Spleen (tissue), 11 donors: ENCODE results near the gene GTSF1L. TPM values are rescaled to one million over a fixed set of nuclear protein-coding genes. Genes with fewer than 3 reads are reported as not detected.

ENCODE experiments used
- DNase-seq: peaks from one replicate; pipeline ENCODE4 v3.0.0-alpha.2; 2020
- H3K27ac ChIP-seq, 8 donors: fragments of 200-600 bp; sonication (generic) in 7 of 8; 1 replicate in 4 of 8; 2 replicates in 4 of 8; pipeline versions ENCODE4 v1.5.0 to v1.8.0; 2016 to 2021; ENCODE audit warnings: inconsistent platforms in 4 of 8, mild to moderate bottlenecking in 4 of 8, moderate library complexity in 1 of 8
- H3K27me3 ChIP-seq, 7 donors: fragments of 200-600 bp; sonication (generic) in 6 of 7; replicated peaks in 1 of 7; 1 replicate in 4 of 7; 2 replicates in 3 of 7; pipeline versions ENCODE4 v1.5.0 to v1.8.0; 2016 to 2021; ENCODE audit warnings: inconsistent platforms in 3 of 7, mild to moderate bottlenecking in 1 of 7
- H3K36me3 ChIP-seq, 6 donors: fragments of 200-600 bp; sonication (generic) in 5 of 6; 1 replicate in 4 of 6; 2 replicates in 2 of 6; pipeline versions ENCODE4 v1.5.0 to v1.8.0; 2016 to 2021; ENCODE audit warnings: inconsistent platforms in 2 of 6
- H3K4me1 ChIP-seq, 6 donors: fragments of 200-600 bp; sonication (generic) in 5 of 6; 1 replicate in 3 of 6; 2 replicates in 3 of 6; pipeline versions ENCODE4 v1.5.0 to v1.8.0; 2016 to 2021; ENCODE audit warnings: inconsistent platforms in 3 of 6
- H3K4me3 ChIP-seq, 8 donors: fragments of 200-600 bp; sonication (generic) in 7 of 8; 1 replicate in 4 of 8; 2 replicates in 4 of 8; pipeline versions ENCODE4 v1.5.0 to v1.8.0; 2016 to 2021; ENCODE audit warnings: inconsistent platforms in 4 of 8, mild to moderate bottlenecking in 4 of 8, moderate library complexity in 2 of 8
- H3K9me3 ChIP-seq, 8 donors: fragments of 200-600 bp; sonication (generic) in 7 of 8; 1 replicate in 4 of 8; 2 replicates in 4 of 8; pipeline versions ENCODE4 v1.5.0 to v1.8.0; 2016 to 2021; ENCODE audit warnings: inconsistent platforms in 4 of 8
- CTCF ChIP-seq, 11 experiments: fragments of 200-600 bp in 7 of 11; fragments of 450-650 bp in 4 of 11; sonication (generic) in 4 of 11; IDR thresholded peaks in 8 of 11; conservative IDR thresholded peaks in 3 of 11; 1 replicate in 7 of 11; 2 replicates in 4 of 11; pipeline versions ENCODE4 v1.4.0 to v1.8.0; 2016 to 2021; ENCODE audit warnings: antibody characterized with exemption in 11 of 11, inconsistent platforms in 4 of 11, mild to moderate bottlenecking in 1 of 11
- POLR2A ChIP-seq, 3 donors: fragments of 450-650 bp; IDR thresholded peaks; one replicate each; pipeline ENCODE4 v1.5.1; 2017; ENCODE audit warnings: antibody characterized with exemption in 3 of 3, mild to moderate bottlenecking in 1 of 3
- POLR2AphosphoS5 ChIP-seq, 3 donors: sonication (generic); formaldehyde crosslinking; IDR thresholded peaks; one replicate each; pipeline ENCODE4 v1.5.1; 2017; ENCODE audit warnings: antibody characterized with exemption in 3 of 3
- whole genome bisulfite sequencing, 5 donors: extraction: QIAGEN DNeasy Blood & Tissue Kit in 3 of 5; methylation state at CpG; one replicate each; pipeline versions ENCODE4 v1.1.5 to v1.1.7; 2013 to 2018; 5-methylcytosine and 5-hydroxymethylcytosine counted together
- intact Hi-C: fragments of 100-400 bp; cut with DNase I; formaldehyde crosslinking; loops from one replicate; pipeline ENCODE4 v1.15.0; 2023; ENCODE audit warnings: low total_unique reads
- polyA plus RNA-seq, 3 donors: library from polyadenylated mRNA; stranded (reverse); fragments of 200-250 nt; gene quantifications; one replicate each; pipeline ENCODE4 v1.2.1, GENCODE V29; 2013
- total RNA-seq, 7 donors: library from RNA; depleted of rRNA in 3 of 7; stranded (reverse); fragments of >200 nt in 3 of 7; fragmentation: NEBNext Ultra II Directional in 4 of 7; extraction: Animal tissue kit (Norgen Biotek cat#: 25700) in 4 of 7; gene quantifications; one replicate each; pipeline versions ENCODE4 v1.1.0 to v1.2.1, GENCODE V29; 2016 to 2021
- donor health status: healthy with polysubstance abuse.
- donor health status: DM: no; HTN: no; CAD: no; lungs with moderate emphysema.
- donor health status: DM: no; HTN: no; CAD: no.
- donor health status: Bipolar disorder and iron deficiency.
- donor health status: healthy.
- donor health status: DM: no; HTN: no; CAD: no.
- donor health status: DM: yes; HTN: yes; CAD: no.

The GTSF1L gene
- total and polyA plus RNA-seq, 10 donors: 0.40 to 3.0 (median 0.90) TPM; not detected in 5

- Histone ChIP-seq H3K36me3 (peaks cover 0 to 37% (median 0%) of the 10 kb centered on the region in 6 donors), H3K27me3 (no peaks in the 10 kb centered on the region), H3K27ac (no peak overlapping the region), H3K4me3 (no peak overlapping the region), H3K4me1 (peaks cover 0 to 14% (median 4%) of the 10 kb centered on the region in 6 donors), H3K9me3 (no peaks in the 10 kb centered on the region)
- WGBS, 5 donors: 91 to 97% (median 95%) methylated on average over 13 of the region's 13 CpGs
- no peak for TF ChIP-seq POLR2A (IDR thresholded peaks at IDR 0.05)
- TF ChIP-seq CTCF (IDR thresholded peaks at IDR 0.05 in 8 of 11, conservative IDR thresholded peaks at IDR 0.05 in 3 of 11): no peak
- TF ChIP-seq POLR2AphosphoS5 (IDR thresholded peaks at IDR 0.05): no peak
- intact Hi-C loops: no loop called here
- no peak for DNase-seq
Observed at GRCh38 chr20:43686820-43687219, 40.0 kb downstream of the GTSF1L start.

- intact Hi-C loops: no loop called here
- DNase-seq: peak; percentile 81
- Histone ChIP-seq H3K27ac (peak overlapping the region in 7 of 8 donors; percentile 46 to 91 (median 79)), H3K4me1 (peaks cover 0 to 40% (median 4%) of the 10 kb centered on the region in 6 donors), H3K27me3 (no peaks in the 10 kb centered on the region), H3K9me3 (no peaks in the 10 kb centered on the region), H3K4me3 (peak overlapping the region in 1 of 8 donors; percentile 6), H3K36me3 (peaks cover 0 to 32% (median 0%) of the 10 kb centered on the region in 6 donors)
- TF ChIP-seq POLR2A (IDR thresholded peaks at IDR 0.05) (no peak), POLR2AphosphoS5 (IDR thresholded peaks at IDR 0.05) (no peak), CTCF (IDR thresholded peaks at IDR 0.05 in 8 of 11, conservative IDR thresholded peaks at IDR 0.05 in 3 of 11) (peak in 1 of 11 experiments; percentile 3)
- WGBS, 5 donors: 60 to 84% (median 80%) methylated on average over 9 of the region's 9 CpGs
Observed at GRCh38 chr20:43682446-43682845, 44.4 kb downstream of the GTSF1L start.

- Histone ChIP-seq H3K9me3 (no peaks in the 10 kb centered on the region), H3K4me3 (peak overlapping the region in 2 of 8 donors; percentile 4 to 43), H3K4me1 (peaks cover 0 to 40% (median 4%) of the 10 kb centered on the region in 6 donors), H3K27me3 (no peaks in the 10 kb centered on the region), H3K36me3 (peaks cover 0 to 28% (median 0%) of the 10 kb centered on the region in 6 donors), H3K27ac (peak overlapping the region; percentile 51 to 91 (median 79))
- peak; percentile 92 for DNase-seq
- intact Hi-C loops: no loop called here
- WGBS, 5 donors: 32 to 55% (median 40%) methylated on average over 2 of the region's 2 CpGs
- peak in 1 of 3 donors; percentile 19 for TF ChIP-seq POLR2A (IDR thresholded peaks at IDR 0.05)
- peak in 3 of 11 experiments; percentile 7 to 19 (median 9) for TF ChIP-seq CTCF (IDR thresholded peaks at IDR 0.05 in 8 of 11, conservative IDR thresholded peaks at IDR 0.05 in 3 of 11)
- peak in 2 of 3 donors; percentile 75 to 82 for TF ChIP-seq POLR2AphosphoS5 (IDR thresholded peaks at IDR 0.05)
Observed at GRCh38 chr20:43681991-43682410, 44.8 kb downstream of the GTSF1L start.

- 59 to 72% (median 66%) methylated on average over 6 to 8 of the region's 8 CpGs for WGBS, 5 donors
- TF ChIP-seq CTCF (IDR thresholded peaks at IDR 0.05 in 8 of 11, conservative IDR thresholded peaks at IDR 0.05 in 3 of 11) (peak in 2 of 11 experiments; percentile 8 to 12), POLR2AphosphoS5 (IDR thresholded peaks at IDR 0.05) (peak in 1 of 3 donors; percentile 5), POLR2A (IDR thresholded peaks at IDR 0.05) (no peak)
- peak; percentile 83 for DNase-seq
- Histone ChIP-seq H3K4me3 (peak overlapping the region in 2 of 8 donors; percentile 4 to 43), H3K27ac (peak overlapping the region; percentile 51 to 91 (median 79)), H3K9me3 (no peaks in the 10 kb centered on the region), H3K27me3 (no peaks in the 10 kb centered on the region), H3K4me1 (peaks cover 0 to 40% (median 4%) of the 10 kb centered on the region in 6 donors), H3K36me3 (peaks cover 0 to 23% (median 0%) of the 10 kb centered on the region in 6 donors)
- intact Hi-C loops: no loop called here
Observed at GRCh38 chr20:43681468-43681942, 45.3 kb downstream of the GTSF1L start.
